Panc1 (cell line): ENCODE measurements around the gene CCNK. TPM values are rescaled to one million over a fixed set of nuclear protein-coding genes. Genes with fewer than 3 reads are reported as not detected.

Experiments
- ATAC-seq: fragments of 200-7000 bp; cut with Tn5 transposase; 2 replicates; pipeline ENCODE4 v1.9.1; 2020; ENCODE audit warnings: mild to moderate bottlenecking, moderate library complexity
- BruUV-seq: library from RNA; stranded (reverse); fragments of 400-500 nt; replicated peaks from 2 replicates; lab custom pipeline; 2021; lab: Mats Ljungman, UMichigan
- CTCF ChIA-PET: fragments of 300-600 bp; sonication (Branson Sonifier 250); formaldehyde crosslinking; loops from one replicate; lab custom pipeline; 2022; ENCODE audit warnings: antibody characterized with exemption; lab: Charles Lee
- POLR2A ChIA-PET: fragments of 300-600 bp; sonication (Branson Sonifier 250); formaldehyde crosslinking; loops from one replicate; lab custom pipeline; 2022; ENCODE audit warnings: antibody characterized with exemption; lab: Charles Lee
- DNase-seq: peaks from one replicate; pipeline ENCODE4 v3.0.0-alpha.2; 2010; ENCODE audit warnings: low read depth, low spot score
- H3K27ac ChIP-seq: 2 replicates; pipeline ENCODE4 v1.5.1; 2011; ENCODE audit warnings: mild to moderate bottlenecking, low read length, inconsistent platforms
- H3K27me3 ChIP-seq: fragments of 200-500 bp; sonication (Bioruptor generic); 2 replicates; pipeline ENCODE4 v1.6.0; 2014; ENCODE audit warnings: low read length, inconsistent platforms; ENCODE audit not compliant: control insufficient read depth, insufficient read depth
- H3K36me3 ChIP-seq: fragments of 200-500 bp; sonication (Bioruptor generic); 2 replicates; pipeline ENCODE4 v1.5.1; 2014; ENCODE audit warnings: inconsistent platforms, mild to moderate bottlenecking, low read length, moderate library complexity; ENCODE audit not compliant: control insufficient read depth, insufficient read depth
- H3K4me1 ChIP-seq: 2 replicates; pipeline ENCODE4 v1.5.1; 2011; ENCODE audit warnings: inconsistent platforms, mild to moderate bottlenecking, low read length, moderate library complexity; ENCODE audit not compliant: control insufficient read depth, insufficient read depth
- H3K4me3 ChIP-seq, 2 experiments: 2 replicates each; pipeline ENCODE4 v1.5.1; 2011 to 2012; ENCODE audit warnings: low read depth in 2 of 2, low read length in 2 of 2, mild to moderate bottlenecking in 2 of 2, inconsistent platforms in 1 of 2, moderate library complexity in 1 of 2
- H3K9me3 ChIP-seq: fragments of 200-500 bp; sonication (Bioruptor generic); 2 replicates; pipeline ENCODE4 v1.5.1; 2014; ENCODE audit warnings: low read depth, mild to moderate bottlenecking, inconsistent platforms, low read length, moderate library complexity; ENCODE audit not compliant: control insufficient read depth, insufficient read depth
- CTCF ChIP-seq: fragments of 450-650 bp; IDR thresholded peaks from 2 replicates; pipeline ENCODE4 v1.5.1; 2017; ENCODE audit warnings: mild to moderate bottlenecking
- POLR2AphosphoS5 ChIP-seq: IDR thresholded peaks from 2 replicates; pipeline ENCODE4 v1.6.1; 2012; ENCODE audit warnings: mild to moderate bottlenecking, low read depth, low read length, moderate library complexity
- REST ChIP-seq, 2 experiments: IDR thresholded peaks; 2 replicates each; pipeline ENCODE4 v1.6.1; 2011 to 2012; ENCODE audit warnings: low read depth in 2 of 2, control low read depth in 1 of 2, low read length in 1 of 2, mild to moderate bottlenecking in 1 of 2, moderate library complexity in 1 of 2; ENCODE audit not compliant: insufficient read depth in 1 of 2
- SIN3A ChIP-seq: IDR thresholded peaks from 2 replicates; pipeline ENCODE4 v1.6.1; 2012; ENCODE audit warnings: low read depth, mild to moderate bottlenecking, low read length, moderate library complexity, borderline replicate concordance; ENCODE audit not compliant: insufficient read depth
- TCF7L2 ChIP-seq: IDR thresholded peaks from 2 replicates; pipeline ENCODE4 v1.6.1; 2011; ENCODE audit warnings: mild to moderate bottlenecking, low read depth, low read length, inconsistent platforms
- in situ Hi-C: cut with HindIII; loops from 2 replicates; pipeline ENCODE4 v1.10.0; 2016; ENCODE audit warnings: low sequenced_read_pairs, low pct_unique_long_range_greater_than_20kb
- intact Hi-C: fragments of 100-400 bp; cut with micrococcal nuclease; formaldehyde crosslinking; loops from one replicate; pipeline ENCODE4 v1.10.0; 2022; ENCODE audit not compliant: unreplicated experiment
- total RNA-seq: library from RNA; stranded (reverse); gene quantifications from one replicate; pipeline ENCODE4 v1.2.1, GENCODE V29; 2021; ENCODE audit not compliant: unreplicated experiment

The CCNK gene
- total RNA-seq, 1 experiment from 2014 or later = 47.8 TPM

GRCh38 chr14:99543985-99544384 is 62.8 kb downstream of the CCNK start:
- no TSS peak for BruUV-seq
- H3K4me3 ChIP-seq = no peak overlapping the region
- H3K27me3 ChIP-seq = no peaks in the 10 kb centered on the region
- ATAC-seq (no peak), DNase-seq (no peak)
- TF ChIP-seq POLR2AphosphoS5 (no peak), REST (IDR thresholded peaks at IDR 0.05; ENCODE audit: insufficient read depth in 1 of 2, low read depth in 2 of 2, low read length in 1 of 2) (no peak), CTCF (no peak), SIN3A (no peak), TCF7L2 (no peak)
- ChIA-PET CTCF (no interaction called here), POLR2A (no interaction called here)
- H3K36me3 ChIP-seq = no peaks in the 10 kb centered on the region
- H3K27ac ChIP-seq = no peak overlapping the region
- intact Hi-C loops = no loop called here
- peaks cover 63% of the 10 kb centered on the region for H3K4me1 ChIP-seq
- in situ Hi-C loops = no loop called here
- H3K9me3 ChIP-seq = no peaks in the 10 kb centered on the region

GRCh38 chr14:99544991-99545390 is 63.8 kb downstream of the CCNK start:
- no peaks in the 10 kb centered on the region for H3K27me3 ChIP-seq
- peaks cover 73% of the 10 kb centered on the region for H3K4me1 ChIP-seq
- in situ Hi-C loops (no loop called here), intact Hi-C loops (no loop called here)
- no peak overlapping the region for H3K4me3 ChIP-seq
- no peaks in the 10 kb centered on the region for H3K36me3 ChIP-seq
- no peak for ATAC-seq
- no TSS peak for BruUV-seq
- ChIA-PET CTCF (no interaction called here), POLR2A (no interaction called here)
- H3K27ac ChIP-seq = peak overlapping the region; percentile 44; the same call in 1 of the 2 replicates
- TF ChIP-seq POLR2AphosphoS5 (no peak), CTCF (no peak), TCF7L2 (no peak), SIN3A (no peak), REST (IDR thresholded peaks at IDR 0.05; ENCODE audit: insufficient read depth in 1 of 2, low read depth in 2 of 2, low read length in 1 of 2) (no peak)
- H3K9me3 ChIP-seq = no peaks in the 10 kb centered on the region
- no peak for DNase-seq
